Nephron (organoid): Measurements from ENCODE around the gene SSRP1.
"Not testable (repeated sequence)": the region's sequence is repeated elsewhere in the genome, so short reads cannot be mapped to it uniquely, and the experiment has no call there.

Experiments
- H3K27ac Mint-ChIP-seq, 3 experiments: 2 replicates each; pipeline ENCODE4 v1.8.0; 2020; ENCODE audit warnings: mixed read lengths in 3 of 3, mild to moderate bottlenecking in 2 of 3, moderate library complexity in 1 of 3
- H3K27me3 Mint-ChIP-seq: 2 replicates; pipeline ENCODE4 v1.8.0; 2021; ENCODE audit warnings: low read depth, mild to moderate bottlenecking, moderate library complexity, mixed read lengths
- H3K36me3 Mint-ChIP-seq: 2 replicates; pipeline ENCODE4 v1.8.0; 2020; ENCODE audit warnings: low read depth, mixed read lengths
- H3K4me1 Mint-ChIP-seq: 2 replicates; pipeline ENCODE4 v1.8.0; 2020; ENCODE audit warnings: mixed read lengths
- H3K4me3 Mint-ChIP-seq, 3 experiments: 2 replicates each; pipeline ENCODE4 v1.8.0; 2020; ENCODE audit warnings: mild to moderate bottlenecking in 3 of 3, mixed read lengths in 3 of 3, moderate library complexity in 2 of 3
- H3K9me3 Mint-ChIP-seq: 2 replicates; pipeline ENCODE4 v1.8.0; 2020; ENCODE audit warnings: mixed read lengths
- CTCF ChIP-seq, 3 experiments: fragments of 200-600 bp; sonication (generic); IDR thresholded peaks; one replicate each; pipeline ENCODE4 v1.5.0; 2021; ENCODE audit warnings: antibody characterized with exemption in 3 of 3; ENCODE audit not compliant: unreplicated experiment in 3 of 3

SSRP1 gene

GRCh38 chr11:57338142-57338541, 2.5 kb upstream of the SSRP1 start, which contains the start of gene P2RX3:
P2RX3 (plus strand) TSS chr11:57338352; CDS start chr11:57338551, 199 bp downstream.
- Mint-ChIP-seq H3K4me1 (peaks cover 71% of the 10 kb centered on the region), H3K4me3 (peak within 1 kb of the TSS; percentile 33 to 79 (median 71)), H3K27me3 (no peaks in the 10 kb centered on the region), H3K27ac (peak within 1 kb of the TSS; percentile 80 to 90 (median 89)), H3K36me3 (peaks cover 8% of the 10 kb centered on the region), H3K9me3 (no peaks in the 10 kb centered on the region)
- no peak for TF ChIP-seq CTCF (IDR thresholded peaks at IDR 0.05; ENCODE audit: unreplicated experiment in 3 of 3)

- H3K9me3 Mint-ChIP-seq, H3K27me3 Mint-ChIP-seq: not testable (repeated sequence)
- Mint-ChIP-seq H3K36me3 (peaks cover 19% of the 10 kb centered on the region), H3K27ac (peak overlapping the region; percentile 96 to 99 (median 98)), H3K4me1 (peaks cover 65% of the 10 kb centered on the region), H3K4me3 (peak overlapping the region; percentile 87 to 91 (median 91))
Measured at GRCh38 chr11:57336856-57337255, 1.2 kb upstream of the SSRP1 start.

- peak overlapping the region; percentile 87 to 91 (median 91) for H3K4me3 Mint-ChIP-seq
- H3K9me3 Mint-ChIP-seq, result no peaks in the 10 kb centered on the region
- TF ChIP-seq CTCF (IDR thresholded peaks at IDR 0.05; ENCODE audit: unreplicated experiment in 3 of 3), result no peak
- peaks cover 26% of the 10 kb centered on the region for H3K36me3 Mint-ChIP-seq
- H3K27me3 Mint-ChIP-seq, result no peaks in the 10 kb centered on the region
- H3K4me1 Mint-ChIP-seq, result peaks cover 65% of the 10 kb centered on the region
- peak overlapping the region; percentile 96 to 99 (median 98) for H3K27ac Mint-ChIP-seq
Measured at GRCh38 chr11:57336111-57336666, 497 bp upstream of the SSRP1 start.

GRCh38 chr11:57335023-57335342, 709 bp downstream of the SSRP1 start:
- H3K4me3 Mint-ChIP-seq, result peak overlapping the region; percentile 87 to 94 (median 91)
- H3K27ac Mint-ChIP-seq, result peak overlapping the region; percentile 89 to 98 (median 96)
- no peaks in the 10 kb centered on the region for H3K9me3 Mint-ChIP-seq
- peaks cover 53% of the 10 kb centered on the region for H3K4me1 Mint-ChIP-seq
- H3K36me3 Mint-ChIP-seq, result peaks cover 38% of the 10 kb centered on the region
- no peaks in the 10 kb centered on the region for H3K27me3 Mint-ChIP-seq
- TF ChIP-seq CTCF (IDR thresholded peaks at IDR 0.05; ENCODE audit: unreplicated experiment in 3 of 3), result no peak

GRCh38 chr11:57332694-57333440, 2.8 kb downstream of the SSRP1 start:
- Mint-ChIP-seq H3K4me1 (peaks cover 32% of the 10 kb centered on the region), H3K27ac (no peak overlapping the region), H3K27me3 (no peaks in the 10 kb centered on the region), H3K4me3 (peak overlapping the region; percentile 38 to 87 (median 68)), H3K36me3 (peaks cover 59% of the 10 kb centered on the region), H3K9me3 (no peaks in the 10 kb centered on the region)
- no peak for TF ChIP-seq CTCF (IDR thresholded peaks at IDR 0.05; ENCODE audit: unreplicated experiment in 3 of 3)

- TF ChIP-seq CTCF (IDR thresholded peaks at IDR 0.05; ENCODE audit: unreplicated experiment in 3 of 3), result no peak
- Mint-ChIP-seq H3K27ac (no peak overlapping the region), H3K36me3 (peaks cover 71% of the 10 kb centered on the region), H3K4me3 (peak overlapping the region in 1 of 3 experiments; percentile 40), H3K27me3 (no peaks in the 10 kb centered on the region), H3K9me3 (no peaks in the 10 kb centered on the region), H3K4me1 (peaks cover 34% of the 10 kb centered on the region)
Measured at GRCh38 chr11:57331720-57332119, 4.0 kb downstream of the SSRP1 start.
